NT2/D1 (cell line): Measurements from ENCODE around the gene SUN5.

ENCODE experiments used
- SUZ12 ChIP-seq: IDR thresholded peaks from 2 replicates; pipeline ENCODE4 v1.6.1; 2011; ENCODE audit not compliant: insufficient read length, insufficient read depth; ENCODE audit errors: extremely low read depth
- YY1 ChIP-seq: IDR thresholded peaks from 2 replicates; pipeline ENCODE4 v1.6.1; 2011; ENCODE audit not compliant: insufficient read length, insufficient read depth

GRCh38 chr20:33004141-33004751 lies at the start of gene SUN5:
- TF ChIP-seq YY1 (no peak), SUZ12 (no peak)
